GM20431 (cell line): ENCODE data around the gene SLCO2A1.

Experiments used
- in situ Hi-C: fragments of 300-500 bp; cut with MseI, MboI; formaldehyde crosslinking; loops from one replicate; pipeline ENCODE4 v1.15.0; 2020; ENCODE audit warnings: low sequenced_read_pairs; ENCODE audit not compliant: unreplicated experiment

The SLCO2A1 gene

DNA sequence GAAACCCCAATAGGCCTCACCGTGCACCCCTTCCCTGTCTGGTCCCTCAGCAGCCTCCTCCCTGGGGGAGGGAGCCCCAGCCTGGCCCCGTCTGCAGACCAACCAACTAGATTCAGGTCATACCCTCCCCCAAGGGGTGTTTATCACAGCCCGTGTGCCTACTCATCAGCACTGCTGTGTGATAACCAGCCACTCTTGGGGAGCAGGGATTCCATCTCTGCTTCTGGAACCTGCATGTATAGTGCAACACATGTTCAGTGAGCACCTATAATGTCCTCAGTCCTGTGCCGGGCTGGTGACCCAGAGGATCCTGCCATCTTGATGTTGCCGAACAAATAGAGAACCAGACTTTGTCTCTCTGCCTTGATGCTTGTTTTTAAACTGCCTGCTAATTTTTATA lies 6.6 kb upstream of the SLCO2A1 start:
- in situ Hi-C loops = no loop called here

DNA sequence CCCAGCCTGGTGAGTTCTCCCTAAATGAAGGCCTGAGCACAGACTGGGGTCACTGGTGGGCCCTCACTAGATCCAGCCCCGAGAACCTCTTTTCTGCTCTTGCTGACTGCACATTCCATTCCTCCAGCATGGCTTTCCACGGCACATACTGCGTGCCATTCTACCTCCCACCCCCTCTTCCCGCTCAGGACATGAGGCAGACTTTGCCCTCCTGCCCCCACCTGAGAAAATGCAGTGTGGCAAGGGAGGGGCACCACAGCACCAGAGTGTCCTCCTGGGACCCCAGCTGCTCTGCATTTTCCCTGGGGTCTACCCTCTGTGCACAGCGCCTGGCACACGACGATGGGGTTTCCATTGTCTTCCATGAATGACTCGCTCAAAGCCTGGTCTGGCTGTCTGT lies 6.1 kb upstream of the SLCO2A1 start:
- in situ Hi-C loops = no loop called here

DNA sequence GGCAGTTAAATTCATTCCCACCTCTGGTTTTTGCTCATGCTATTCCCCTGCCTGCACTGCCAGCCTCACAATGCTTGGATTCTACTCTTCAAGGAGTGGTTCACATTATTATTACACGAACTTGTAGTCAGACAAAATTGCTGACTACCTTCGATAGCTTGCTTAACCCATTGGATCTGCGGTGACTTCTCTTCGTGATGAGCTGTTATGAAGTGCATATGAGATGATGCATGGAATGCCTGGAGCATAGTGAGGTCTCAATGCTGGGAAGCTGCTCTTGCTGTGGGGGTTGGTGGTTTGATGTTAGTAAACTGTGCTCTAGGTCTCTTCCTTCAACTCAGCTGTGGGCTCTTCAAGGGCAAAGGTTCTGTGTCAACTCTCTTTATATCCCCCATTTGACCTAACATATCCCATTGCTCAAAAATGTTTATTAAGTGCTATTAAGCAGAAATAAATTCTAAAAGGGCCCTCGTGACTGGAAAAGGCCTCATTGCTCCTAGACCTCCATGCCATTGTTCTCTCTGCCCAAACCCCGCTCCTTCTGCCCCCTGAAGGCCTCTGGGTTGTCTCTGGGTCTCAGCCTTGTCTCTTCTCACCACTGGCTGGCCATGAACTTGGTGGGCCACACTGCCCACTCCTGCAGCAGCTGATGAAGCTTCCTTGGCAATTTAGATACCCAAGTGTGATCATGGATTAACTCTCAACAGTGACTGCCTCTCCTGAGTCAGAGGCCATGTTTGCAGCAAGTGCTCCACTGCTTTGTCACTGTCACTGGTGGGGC lies 4.5 kb upstream of the SLCO2A1 start:
- in situ Hi-C loops = no loop called here

DNA sequence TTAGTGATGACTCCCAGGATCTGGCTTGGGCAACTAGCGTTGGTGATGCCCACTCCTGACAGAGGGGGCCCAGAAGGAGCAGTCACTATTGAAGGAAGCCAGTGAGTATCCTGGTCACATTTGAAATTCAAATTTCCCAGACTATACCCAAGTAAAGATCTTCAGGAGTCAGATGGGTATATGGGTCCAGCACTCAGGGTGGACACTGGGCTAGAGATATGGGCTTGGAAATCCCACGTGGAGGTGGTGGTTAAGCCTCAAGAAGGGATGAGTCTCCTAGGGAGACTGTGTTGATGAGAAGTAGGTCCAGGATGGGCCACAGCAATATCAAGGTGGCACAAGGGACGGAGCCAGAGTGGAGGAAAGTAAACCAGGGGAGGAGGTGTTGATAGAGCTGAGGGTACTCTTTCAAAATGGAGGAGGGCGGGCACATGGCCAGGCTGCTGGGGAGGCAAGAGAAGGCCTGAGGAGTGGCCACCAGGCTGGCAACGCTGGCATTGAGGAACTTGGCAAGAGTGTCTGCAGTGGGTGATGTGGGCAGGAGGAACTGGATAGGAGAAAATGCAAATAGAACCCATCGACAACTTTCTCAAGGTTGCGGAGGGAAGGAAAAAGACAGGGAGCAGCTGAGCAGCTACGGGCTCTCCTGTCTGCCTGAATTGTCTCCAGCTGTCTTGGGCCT lies 3.7 kb upstream of the SLCO2A1 start:
- in situ Hi-C loops = no loop called here

DNA sequence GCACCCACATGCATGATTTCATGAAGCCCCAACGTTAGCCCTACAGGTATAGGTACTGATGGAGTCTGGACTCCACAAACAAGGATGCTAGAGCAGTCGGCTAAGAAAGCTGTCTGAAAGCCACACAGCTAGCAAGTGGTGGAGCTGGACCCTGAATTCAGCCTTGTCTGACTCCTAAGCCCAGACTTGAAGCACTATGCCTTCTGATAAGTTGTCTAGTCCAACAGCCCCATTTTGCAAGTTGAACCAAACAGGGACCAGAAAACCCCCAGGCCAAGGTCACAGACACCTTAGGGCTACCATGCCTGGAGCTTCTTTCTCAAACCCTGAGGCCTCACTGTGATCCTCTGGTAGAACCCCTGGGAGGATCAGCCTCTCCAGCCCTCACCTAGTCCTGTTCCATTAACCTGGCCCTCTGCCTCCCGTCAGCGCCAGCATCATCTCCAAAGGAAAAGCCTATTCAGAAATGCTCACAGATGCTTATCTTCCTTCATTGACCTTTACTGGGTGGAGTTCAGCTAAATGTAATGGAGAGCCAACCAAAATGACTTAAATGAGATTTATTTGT lies 1.7 kb upstream of the SLCO2A1 start:
- in situ Hi-C loops = no loop called here

DNA sequence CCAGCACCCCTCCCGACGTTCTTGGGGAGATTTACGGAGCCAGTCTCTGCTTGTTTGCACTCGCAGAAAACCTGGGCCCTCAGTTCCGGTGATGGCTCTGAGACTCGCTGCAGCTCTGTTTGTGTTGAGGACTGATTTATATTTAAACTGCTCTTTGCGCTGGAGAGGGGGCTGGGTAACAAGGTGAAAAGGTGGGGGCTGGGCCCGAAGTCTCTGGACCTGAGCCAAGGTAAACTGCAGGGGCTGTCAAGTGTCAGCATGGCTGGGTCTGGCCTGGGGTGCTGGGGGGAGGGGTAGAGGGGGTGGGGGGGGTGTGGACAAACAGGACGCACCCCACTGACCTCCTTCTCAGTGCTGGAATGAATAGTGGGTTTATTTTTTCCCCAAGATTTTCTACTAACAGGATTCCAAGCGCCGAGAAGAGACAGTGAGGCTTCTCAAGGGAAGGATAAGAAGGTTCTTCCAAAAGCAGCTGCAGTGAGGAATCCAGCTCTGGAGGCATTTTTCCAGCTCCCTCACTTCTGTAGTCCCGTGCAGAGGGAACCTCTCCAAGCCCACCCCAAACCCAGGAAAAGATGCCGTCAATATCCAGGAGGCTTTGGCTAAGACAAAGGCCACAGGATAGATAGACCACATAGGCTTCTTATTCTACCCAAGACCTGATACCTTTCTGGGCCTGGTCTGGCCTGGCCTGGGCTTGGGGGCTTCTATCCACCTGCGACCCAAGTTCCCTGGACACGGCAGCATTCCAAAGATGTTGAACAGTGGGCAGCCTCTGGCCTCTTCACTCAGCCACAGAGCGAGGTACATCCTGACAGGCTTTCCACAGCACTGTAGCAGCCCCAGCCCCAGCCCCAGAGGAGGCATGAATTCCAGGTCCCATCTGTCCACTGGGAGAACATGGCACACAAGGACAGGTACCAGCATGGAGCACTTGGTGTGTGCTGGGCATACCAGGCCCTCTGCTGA lies 938 bp upstream of the SLCO2A1 start:
- in situ Hi-C loops = no loop called here

DNA sequence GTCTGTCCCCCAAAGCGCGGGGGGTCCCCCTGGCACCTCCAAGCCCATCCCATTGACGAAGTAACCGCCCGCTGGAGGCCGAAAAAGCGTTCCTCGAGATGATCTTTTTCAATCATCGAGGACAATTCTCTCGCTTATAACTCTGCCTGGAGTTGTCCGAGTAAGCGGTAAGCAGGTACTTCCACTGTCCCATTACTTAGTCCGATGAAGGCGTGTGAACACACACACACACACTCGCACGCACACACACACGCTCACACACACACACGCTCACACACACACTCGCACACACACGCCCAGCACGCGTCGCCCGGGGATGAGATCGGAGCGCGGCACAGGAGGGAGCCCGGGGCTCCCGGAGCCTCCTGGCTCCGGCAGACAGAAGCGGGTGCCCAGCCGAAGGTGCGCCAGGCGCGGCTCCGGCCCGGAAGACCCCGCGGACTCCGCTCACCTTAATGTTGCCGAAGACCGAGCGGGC lies 430 bp downstream of the SLCO2A1 start:
- in situ Hi-C loops = no loop called here

DNA sequence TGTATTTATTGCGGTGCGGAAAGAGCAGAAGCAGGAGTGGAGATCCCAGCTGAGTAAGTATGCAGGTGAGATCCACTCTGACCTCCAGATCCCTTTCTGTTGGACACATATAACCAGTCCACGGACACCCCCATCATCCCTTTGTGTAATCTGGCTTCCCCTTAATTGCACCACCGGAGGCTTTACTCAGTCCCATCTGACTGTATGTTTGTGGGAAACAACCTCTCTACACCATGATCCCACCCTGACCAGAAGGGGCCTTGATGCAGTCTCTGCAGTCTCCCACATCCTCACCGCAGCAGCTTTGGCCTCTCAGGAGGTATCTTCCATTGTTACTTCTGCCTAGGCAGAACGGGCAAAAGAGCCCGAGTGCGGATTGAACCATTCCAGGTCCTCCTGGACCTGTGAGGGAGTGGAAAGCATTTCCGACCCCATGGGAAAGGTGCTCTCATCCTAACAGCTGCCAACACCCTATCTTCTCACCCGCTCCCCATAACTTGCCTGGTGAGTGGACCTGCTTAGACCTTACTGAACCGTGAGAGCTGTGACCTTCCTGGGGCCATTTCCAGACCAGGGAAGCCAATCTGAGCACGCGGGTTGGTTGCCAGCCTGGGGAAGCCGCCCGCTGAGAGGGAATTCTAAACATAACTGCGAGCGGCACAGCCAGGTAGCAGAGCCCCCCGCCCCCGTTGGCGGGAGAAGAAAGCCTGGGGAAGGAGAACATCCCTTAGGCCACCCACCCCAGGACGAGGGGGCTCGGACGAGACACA lies 1.1 kb downstream of the SLCO2A1 start:
- in situ Hi-C loops = no loop called here

DNA sequence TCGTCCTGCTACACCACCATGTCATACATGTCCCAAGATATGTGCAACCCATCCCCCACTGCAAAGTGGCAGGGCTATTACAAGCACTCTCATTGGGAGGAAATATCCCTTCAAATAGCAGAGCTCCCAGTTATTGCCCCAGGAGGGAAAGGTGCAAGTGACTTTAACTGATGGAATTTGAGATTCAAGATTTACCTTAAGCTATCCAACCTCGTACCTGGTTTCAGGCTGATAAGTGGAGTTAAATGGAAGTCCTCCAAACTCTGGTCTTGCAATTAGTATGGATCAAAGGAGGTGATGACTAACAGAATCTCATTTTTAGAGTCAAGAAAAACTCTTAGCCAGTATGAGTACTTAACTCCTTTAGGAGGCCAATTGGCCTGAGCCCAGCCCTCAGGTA lies 2.1 kb downstream of the SLCO2A1 start:
- in situ Hi-C loops = no loop called here

DNA sequence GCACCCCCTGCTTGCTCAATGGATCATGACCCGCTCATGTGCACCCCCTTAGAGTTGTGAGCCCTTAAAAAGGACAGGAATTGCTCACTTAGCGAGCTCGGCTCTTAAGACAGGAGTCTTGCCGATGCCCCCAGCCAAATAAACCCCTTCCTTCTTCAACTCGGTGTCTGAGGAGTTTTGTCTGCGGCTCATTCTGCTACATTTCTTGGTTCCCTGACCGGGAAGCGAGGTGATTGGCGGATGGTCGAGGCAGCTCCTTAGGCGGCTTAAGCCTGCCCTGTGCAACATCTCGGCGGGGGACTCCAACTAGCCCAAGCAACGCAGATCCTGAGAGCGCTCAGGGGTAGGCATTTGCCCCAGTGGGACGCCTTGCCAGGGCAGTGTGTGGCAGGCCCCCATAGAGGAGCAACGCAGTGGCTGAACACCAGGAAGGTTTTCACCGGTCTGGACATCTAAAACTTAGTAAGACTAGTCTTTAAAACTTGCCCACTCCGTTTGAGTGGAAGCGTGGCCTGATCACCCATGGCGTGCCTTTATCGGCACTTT lies 9.5 kb downstream of the SLCO2A1 start:
- in situ Hi-C loops = no loop called here

DNA sequence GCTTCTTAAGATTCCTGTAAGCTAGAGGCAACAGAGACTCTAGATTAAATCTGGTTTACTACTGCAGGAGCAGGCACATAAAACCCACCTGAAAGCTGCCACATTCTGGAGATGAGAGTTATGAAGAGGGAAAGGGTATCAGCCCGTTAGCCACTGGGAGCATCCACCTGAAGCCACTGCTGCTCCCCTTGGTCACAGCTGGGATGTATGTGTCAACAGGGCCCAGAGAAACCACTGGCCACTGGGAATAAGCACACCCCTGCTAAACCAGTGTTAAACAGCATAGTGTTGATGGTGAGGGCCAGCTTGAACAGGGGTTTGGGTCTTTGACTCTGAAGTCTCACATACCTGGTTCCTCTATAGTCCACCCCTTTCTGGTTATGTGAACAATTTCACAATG lies 10.9 kb downstream of the SLCO2A1 start:
- in situ Hi-C loops = no loop called here

DNA sequence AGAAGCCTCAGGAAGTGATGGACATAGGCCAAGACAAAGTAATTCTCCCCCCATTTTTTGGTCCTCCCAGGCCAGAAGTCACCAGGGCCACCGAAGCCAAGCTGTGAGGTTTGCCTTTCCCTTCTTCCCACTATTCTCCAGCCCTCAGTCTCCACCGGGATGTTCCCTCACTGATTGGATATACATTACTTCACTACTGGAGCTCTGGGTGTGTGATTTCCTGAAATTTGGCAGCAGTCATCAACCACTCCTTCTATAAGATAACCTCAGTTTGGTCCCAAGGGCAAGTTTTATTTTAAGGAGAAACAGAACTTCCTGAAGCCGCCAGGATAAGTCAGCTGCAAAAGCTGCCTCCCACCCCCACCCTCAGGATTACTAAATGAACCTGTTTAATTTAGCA lies 11.3 kb downstream of the SLCO2A1 start:
- in situ Hi-C loops = no loop called here

DNA sequence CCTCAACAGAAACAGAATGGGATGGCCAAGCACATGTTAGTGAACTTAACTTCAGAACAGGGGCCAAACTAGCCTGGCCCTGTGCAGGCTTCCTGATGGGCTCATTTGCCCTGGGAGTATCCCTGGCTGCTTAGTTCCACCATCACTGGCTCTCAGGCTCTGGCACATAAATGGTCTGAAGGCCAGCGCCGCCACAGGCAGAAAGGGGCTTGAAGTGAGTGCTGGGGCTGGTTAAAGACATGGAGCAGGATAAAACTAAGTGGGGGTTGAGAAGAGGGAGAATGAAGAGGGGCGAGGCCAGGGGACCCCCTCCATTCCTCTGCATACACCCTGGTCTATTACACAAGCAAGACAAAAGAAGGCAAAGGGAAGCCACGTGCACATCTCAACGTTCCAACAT lies 12.2 kb downstream of the SLCO2A1 start:
- in situ Hi-C loops = no loop called here

DNA sequence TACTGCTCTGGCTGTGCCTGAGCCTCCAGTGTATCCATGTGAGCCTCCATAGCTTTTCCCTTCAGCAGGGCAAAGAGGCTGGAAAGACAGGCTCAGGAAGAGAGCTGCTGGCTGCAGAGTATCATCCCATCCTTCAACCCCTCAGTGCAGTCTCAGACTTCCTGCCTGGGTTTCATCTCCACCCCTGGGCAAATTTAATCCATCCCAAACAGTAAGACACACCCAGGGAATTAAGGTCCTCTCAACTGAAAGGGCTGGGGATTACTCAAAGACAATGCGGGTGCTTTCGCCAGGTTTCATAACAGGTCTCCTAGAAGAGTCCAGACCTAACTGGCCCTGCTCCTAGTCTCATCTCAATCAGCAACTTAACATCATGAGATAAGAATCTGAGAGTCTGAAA lies 15.5 kb downstream of the SLCO2A1 start:
- in situ Hi-C loops = no loop called here

DNA sequence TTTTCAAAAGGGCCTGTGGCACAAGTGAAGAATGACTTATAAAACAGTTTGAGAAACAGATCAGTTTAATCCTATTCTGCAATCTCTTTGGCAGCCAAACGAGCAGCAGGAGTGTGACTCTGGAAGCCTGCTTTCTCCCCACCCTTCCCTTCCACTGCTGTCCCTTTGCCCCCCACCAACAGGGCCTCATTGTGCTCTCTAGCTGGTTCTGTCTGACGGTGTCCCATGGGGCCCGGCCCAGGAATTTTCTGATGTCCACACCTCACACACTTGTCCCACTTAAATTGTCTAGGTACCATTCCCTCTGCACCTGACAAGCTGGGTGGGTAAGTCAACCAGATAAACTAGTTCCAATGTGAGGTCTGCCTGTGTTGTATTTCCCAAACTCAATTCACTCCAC lies 16.4 kb downstream of the SLCO2A1 start:
- in situ Hi-C loops = no loop called here

DNA sequence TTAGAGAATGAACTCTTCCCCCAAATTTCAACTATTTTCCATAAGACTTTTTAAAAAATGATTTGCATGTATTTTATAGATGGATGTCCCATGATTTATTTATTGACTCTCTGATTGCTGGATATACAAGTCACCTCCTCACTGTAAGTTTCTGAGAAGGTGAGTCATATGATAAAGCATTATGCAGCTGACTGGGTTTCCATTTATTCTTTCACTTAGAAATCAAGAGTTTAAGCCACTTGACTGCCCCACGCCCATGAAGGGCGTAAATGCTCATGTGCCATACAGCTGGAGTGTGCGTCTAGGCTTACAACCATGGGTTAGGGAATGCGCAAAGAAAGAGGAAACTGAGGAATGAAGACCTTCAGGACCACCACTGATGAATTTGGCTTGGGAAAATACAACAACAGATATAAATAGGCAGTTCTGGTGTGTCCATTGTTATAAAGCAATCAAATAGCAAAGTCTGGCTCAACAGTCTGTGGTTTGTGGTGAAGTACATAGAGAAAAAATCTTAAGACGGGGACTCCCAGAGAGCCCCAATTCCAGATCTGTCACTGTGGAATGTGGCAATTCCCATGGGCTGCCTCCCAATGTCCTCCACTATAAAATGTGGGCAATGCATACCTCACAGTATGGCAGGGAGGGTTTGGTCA lies 20.3 kb downstream of the SLCO2A1 start:
- in situ Hi-C loops = no loop called here

DNA sequence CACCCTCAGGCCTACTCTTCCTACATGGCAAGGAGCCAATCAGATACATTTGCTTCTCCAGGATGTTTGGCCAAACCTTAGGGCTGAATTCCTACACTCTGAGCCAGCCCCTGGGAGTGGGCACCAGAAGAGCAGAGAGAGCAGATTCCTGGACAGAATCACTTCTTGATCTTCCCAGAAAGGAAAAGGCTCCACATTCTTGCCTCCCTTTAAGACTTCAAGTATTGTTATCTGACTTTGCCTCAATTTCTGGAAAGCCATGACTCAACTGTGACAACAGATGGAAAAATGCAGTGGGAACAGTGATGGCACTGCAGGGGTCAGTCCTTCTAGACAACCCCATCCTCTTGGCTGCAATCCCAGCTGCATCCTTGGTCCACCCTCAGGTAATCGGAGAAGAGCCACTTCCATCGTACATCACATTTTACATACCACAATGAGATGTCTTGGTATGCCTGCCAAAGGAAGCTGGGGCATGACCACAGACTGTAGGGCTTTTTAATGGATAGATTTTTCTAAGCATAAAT lies 21.0 kb downstream of the SLCO2A1 start:
- in situ Hi-C loops = no loop called here

DNA sequence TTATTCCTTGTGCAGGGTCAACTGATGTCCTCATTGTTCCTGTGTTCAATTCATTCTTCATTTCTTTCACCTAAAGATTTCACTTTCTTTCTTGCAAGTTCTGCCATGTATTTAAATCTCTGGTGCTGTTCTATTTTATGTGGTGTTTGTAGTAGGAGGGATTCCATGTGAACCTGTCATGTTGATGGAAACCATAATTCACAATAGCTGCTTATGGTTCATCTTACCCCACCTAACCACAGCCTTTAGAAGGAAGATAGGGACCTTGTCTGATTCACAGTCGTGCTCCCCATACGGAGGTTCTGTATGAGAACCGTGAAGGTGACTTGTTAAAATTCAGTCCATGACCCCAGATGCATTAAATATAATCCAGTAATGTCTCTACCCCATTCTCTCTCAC lies 21.9 kb downstream of the SLCO2A1 start:
- in situ Hi-C loops = no loop called here

DNA sequence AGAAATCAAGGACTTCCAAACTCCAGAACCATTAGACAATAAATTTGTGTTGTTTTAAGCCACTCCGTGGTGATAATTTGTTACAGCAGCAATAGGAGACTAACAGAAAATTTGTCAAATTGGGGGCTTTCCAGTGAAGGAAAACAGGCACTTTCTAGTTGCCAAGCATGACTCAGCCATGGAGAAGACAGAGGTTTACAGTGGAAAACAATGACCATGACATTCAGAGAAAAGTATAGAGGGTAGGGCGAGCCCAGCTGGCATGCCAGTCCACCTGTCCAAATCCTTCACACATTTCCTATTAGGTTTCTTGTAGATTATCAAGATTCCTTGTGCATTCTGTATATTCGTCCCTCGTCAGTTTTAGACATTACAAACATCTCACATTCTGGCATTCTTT lies 24.9 kb downstream of the SLCO2A1 start:
- in situ Hi-C loops = no loop called here
